KBM-7 (cell line): ENCODE data around the gene PTPN2.
A peak's percentile ranks its signal among the peaks of the same experiment; 100 is the strongest.
"Not testable (repeated sequence)": the region's sequence is repeated elsewhere in the genome, so short reads cannot be mapped to it uniquely, and the experiment has no call there.

Source experiments
- DNase-seq: peaks from one replicate; pipeline ENCODE4 v3.0.0-alpha.2; 2015
- in situ Hi-C: fragments of 300-500 bp; cut with MboI; formaldehyde crosslinking; loops from 2 replicates; pipeline ENCODE4 v1.14.3; 2020; ENCODE audit warnings: low sequenced_read_pairs, low pct_unique_long_range_greater_than_20kb, mixed read lengths

PTPN2 gene

DNA sequence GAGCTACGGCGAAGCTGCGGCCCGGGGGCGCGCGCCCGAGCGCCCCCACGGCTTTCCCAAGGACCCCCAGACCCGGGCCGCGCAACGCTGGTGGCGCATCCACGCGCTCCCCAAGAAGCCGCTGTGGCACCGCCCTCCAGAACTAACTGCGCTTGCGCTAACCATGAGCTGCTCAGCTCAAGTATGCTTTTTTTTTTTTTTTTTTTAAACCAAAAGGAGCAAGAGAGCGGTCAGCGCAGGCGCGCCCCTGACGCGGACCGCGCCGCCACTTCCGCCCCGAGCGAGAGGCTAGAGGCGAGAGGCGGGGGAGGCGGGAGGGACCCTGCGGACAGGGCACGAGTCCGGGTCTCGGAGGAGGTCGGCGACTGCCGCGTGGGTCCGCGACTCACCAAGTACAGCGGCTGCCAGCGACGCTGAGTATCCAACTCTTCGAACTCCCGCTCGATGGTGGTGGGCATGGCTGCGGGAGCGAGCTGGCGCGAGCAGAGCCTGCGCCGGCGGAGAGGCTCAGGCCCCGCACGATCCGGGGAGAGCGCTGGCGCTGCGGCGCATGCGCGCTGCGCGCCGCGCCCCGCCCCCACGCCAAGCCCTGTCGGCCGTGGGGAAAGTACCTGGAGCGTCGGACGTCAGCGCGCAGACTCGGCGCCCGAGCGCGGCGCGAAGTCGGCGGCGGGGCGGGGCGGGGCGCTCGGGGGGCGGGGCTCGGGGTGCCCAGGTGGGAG is at the start of gene PTPN2:
PTPN2 (minus strand) TSS at position 554 of the 722 bp plus-strand sequence; CDS start at position 458, 96 bp downstream.
- in situ Hi-C loops = no loop called here
- DNase-seq = peak; percentile 98

DNA sequence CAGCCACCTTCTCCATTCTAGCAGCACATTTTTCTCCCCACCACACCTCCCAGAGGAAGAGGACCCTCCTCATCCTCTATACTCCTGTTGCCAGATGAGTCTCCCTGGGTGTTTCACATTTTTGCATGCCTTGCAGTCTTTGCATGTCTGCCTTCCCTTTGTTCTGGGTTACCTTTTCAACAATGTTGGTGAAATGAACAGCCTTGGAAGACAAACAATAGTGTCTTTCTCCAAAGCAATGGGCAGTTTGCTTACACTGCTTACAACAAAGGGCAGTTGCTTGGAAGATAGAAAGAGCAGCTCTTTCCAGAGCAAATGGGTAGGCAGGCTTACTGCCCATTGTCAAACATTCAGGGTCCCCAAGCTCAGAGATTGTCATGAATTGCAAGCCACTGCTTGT is 49.3 kb upstream of the PTPN2 start:
- in situ Hi-C loops = loop anchor here (10.0 to 25.0 kb wide), 2 partner anchors 199 to 521 kb away; partner anchors contain the start of gene PRELID3A
- DNase-seq = no peak

DNA sequence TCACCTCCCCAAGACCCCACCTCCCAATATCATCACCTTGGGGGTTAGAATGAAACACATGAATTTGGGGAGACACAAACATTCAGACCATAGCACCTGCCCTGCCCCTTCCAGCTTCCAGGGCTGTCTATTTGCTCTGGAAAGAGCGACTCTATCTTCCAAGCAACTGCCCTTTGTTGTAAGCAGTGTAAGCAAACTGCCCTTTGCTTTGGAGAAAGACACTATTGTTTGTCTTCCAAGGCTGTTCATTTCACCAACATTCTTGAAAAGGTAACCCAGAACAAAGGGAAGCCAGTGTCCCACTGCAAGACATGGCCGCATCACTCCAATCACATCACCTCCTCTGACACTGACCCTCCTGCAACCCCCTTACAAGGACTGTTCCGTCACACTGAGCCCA is 46.9 kb upstream of the PTPN2 start:
- DNase-seq = no peak
- in situ Hi-C loops = loop anchor here (10.0 to 25.0 kb wide), 2 partner anchors 196 to 519 kb away; partner anchors contain the start of gene PRELID3A

DNA sequence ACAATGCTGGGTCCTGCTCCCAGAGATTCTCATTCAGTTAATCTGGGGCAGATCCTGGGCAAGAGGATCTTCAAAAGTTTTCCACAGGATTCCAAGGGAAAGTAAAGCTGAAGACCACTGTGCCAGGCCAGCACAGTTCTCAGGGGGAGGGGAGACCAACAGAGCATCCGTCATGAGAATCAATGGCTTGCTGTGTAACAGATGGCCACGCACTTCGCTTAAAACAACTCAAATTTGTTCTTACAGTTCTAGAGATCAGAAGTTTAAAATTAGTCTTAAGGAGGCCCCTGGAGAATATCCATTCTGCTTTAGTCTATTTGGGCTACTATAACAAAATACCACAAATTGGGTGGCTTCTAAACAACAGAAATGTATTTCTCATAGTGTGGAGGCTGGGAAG is 46.3 kb upstream of the PTPN2 start:
- DNase-seq = no peak
- in situ Hi-C loops = loop anchor here (10.0 to 25.0 kb wide), 2 partner anchors 196 to 518 kb away; partner anchors contain the start of gene PRELID3A

DNA sequence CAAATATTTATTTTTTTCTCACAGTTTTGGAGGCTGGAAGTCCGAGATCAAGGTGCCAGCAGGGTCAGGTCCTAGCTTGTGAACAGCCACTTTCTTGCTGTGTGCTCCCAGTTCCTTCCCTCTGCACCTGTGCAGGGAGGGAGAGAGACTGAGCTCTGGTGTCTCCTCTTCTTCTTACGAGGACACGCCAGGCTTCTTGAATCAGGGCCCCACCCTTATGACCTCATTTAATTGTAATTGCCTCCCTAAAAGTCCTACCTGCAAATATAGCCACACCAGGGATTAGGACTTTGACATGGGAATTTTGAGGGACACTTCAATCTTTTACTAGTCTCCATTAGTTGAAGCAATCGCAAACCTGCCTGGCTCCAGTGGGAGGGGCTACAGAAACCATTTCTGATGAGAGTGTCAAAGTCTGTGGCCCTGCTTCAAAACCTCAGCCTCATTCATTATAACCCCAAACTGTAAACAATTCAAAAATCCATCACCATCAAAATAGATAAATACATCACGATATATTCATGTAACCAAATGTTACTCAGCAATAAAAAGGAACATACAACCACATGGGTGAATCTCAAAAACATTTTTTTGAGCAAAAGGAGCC is 45.5 kb upstream of the PTPN2 start:
- in situ Hi-C loops = loop anchor here (10.0 to 25.0 kb wide), 2 partner anchors 195 to 517 kb away; partner anchors contain the start of gene PRELID3A

DNA sequence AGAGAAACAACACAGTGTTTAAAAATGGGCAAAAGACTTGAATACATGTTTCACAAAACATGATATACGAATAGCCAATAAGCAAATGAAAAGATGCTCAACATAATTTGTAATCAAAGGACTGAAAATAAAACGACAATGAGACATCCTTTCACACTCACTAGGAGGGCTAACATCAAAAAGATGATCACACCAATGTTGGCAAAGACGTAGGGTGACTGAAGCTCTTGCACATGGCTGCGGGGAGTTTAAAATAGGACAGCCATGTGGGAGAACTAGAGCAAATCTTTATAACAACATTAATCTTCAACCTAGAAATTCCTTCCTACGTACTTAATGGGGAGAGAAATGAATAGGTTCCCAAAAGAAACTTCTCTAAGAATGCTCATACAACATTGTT is 44.6 kb upstream of the PTPN2 start:
- no peak for DNase-seq
- in situ Hi-C loops = loop anchor here (25.0 kb wide), 1 partner anchor 516 kb away; the partner anchor contains the start of gene PRELID3A

More for the DNA sequence above, 45.5 kb upstream of the PTPN2 start:
- no peak for DNase-seq

DNA sequence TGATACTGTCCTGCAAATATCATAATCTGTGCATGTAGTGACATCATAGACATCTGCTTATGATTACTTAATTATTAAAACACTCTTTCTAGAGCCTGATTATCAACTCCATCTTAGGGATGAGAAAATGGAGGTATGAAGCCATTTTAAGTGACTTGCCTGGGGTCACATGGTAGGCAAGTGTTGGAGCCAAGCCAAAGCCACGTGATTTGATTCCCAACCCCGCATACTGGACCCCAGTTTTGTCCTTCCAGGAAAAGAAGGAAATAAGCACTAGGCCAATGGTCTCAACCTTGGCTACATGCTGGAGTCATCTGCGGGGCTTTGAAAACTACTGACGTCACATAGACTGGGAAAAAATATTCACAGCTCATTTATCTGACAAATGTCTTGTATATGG is 44.2 kb upstream of the PTPN2 start:
- no peak for DNase-seq
- in situ Hi-C loops = loop anchor here (25.0 kb wide), 1 partner anchor 516 kb away; the partner anchor contains the start of gene PRELID3A

DNA sequence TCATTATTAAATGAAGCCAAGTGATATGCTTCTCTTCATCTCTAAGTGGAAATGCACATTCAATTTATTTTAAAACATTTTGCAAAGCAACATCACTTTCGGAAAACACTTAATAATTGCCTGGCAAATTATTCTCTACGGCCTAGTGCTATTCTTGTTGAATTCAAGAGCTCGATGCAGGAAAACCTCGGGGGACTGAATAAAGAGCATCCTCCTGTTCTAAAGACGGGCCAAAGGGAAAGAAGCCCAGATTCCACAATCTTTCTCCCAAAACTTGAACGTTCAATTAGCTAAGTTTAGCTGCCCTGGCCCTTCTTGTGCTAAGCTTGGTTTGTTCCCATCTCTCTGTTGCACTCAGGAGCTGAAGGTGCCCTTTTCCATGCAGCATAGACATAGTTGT is 40.6 kb upstream of the PTPN2 start:
- in situ Hi-C loops = loop anchor here (25.0 kb wide), 1 partner anchor 512 kb away; the partner anchor contains the start of gene PRELID3A
- no peak for DNase-seq

DNA sequence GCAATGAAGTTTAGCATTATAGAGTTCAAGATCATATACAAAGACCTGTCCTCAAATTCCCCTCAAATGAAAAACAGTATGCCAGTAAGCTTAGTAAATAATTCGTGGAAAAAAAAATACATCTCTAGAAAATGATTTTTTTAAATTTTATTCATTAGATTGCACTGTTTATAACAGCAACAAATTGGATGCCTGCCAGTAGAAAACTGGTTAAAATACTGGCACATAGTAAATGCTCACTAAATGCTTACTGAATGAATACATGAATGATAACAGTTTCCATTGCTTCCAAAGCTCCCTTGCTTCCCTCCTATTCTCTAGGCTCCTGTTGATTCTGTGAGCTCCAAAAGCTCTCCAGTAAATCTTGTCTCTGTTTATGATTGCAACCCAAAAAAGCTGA is 38.2 kb upstream of the PTPN2 start:
- in situ Hi-C loops = no loop called here
- no peak for DNase-seq

DNA sequence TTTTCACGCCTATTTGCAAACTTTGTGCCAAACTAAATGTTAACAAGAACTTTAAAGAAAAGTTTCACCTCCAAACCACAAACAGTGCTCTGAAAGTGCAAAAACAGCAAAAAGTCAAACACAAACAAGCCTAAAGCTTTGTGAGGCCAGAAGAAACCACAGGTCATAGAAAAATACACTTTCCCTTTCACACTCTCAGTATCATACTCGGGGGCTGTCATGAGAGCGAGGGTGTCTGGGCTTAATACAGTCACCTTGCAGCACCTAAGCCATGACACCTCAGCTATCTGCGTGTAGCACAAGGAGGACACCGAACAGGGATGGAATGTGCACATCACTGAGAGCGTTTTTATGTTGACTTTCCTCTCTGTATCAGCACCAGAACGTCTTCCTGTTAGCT is 37.1 kb upstream of the PTPN2 start:
- in situ Hi-C loops = no loop called here
- no peak for DNase-seq

DNA sequence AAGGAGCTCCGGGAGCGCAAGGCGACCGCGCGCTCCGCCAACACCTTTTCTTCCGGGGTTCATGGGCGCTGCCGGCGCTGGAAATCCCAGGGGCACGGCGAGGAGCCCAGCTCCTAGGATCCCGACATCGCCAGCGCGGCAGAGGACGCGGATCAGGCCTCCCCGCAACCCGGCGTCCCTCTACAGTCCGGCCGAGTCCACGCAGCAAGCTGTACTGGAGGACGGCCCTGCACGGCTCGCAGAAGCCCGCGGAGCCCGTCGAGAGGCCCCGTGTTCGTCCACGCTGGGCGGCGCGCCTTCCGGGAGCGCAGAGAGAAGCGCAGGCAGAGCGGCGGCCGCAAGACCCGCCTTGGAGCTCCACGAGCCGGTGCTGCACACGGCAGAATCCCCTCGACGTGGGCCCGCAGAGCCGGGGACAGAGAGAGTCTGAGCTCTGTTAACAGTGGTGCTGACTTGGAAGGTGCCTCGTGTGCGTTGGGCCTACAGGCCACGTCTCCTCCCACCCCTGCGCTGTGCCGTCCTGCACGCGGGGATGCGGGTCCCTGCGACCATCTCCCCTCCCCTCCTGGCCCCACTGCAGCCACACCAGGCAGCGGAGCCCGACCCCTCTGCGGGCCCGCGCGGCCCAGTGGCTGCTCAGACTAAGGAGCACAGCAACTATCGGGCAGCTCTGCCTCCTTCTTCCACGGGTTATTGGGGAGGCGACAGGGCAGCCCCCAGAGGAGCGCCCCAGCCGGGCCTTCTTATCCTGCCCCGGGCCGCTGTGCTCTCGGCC is 28.1 kb upstream of the PTPN2 start:
- DNase-seq = no peak
- in situ Hi-C loops = no loop called here

DNA sequence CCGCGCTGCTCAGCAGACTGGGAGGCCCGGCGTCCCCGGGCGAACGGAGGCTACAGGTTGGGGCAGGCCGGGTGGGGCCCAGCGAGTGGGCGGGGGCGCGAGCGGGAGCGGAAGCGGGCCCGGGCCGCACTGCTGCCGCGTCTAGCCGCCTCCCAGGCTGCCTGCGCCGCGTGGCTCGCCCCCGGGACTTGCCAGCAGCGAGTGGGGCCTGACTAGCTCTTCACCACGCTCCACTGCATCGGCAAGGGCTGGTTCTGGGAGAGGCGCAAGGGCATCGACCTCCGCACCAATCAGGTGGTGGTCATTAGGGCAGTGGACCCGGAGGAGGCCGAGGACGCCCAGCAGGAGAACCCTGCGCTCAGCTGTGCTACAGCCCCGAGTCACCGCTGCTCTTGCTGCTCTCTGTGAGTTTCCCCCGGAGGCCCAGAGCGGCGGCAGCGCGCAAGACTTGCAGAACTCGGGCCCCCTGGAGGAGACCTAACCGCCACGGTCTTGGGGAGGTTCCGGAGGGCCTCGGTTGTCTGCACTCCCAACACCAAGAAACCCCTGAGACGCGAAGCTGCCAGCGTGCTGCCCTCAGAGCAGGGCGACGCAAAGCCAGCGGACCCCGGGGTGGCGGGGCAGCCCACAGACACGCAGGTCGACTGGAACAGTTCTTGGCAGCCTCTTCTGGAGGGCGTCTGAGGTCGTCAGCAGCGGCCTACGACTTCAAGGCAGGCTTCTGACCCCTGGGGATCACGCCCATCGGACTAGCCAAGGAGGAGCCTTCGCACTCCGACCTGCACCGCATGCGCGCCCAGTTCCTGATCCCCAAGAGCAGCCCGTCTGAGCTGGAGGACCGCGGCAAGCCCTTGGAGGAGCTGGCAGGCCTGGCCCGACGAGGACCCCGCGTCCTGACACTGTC is 27.2 kb upstream of the PTPN2 start:
- in situ Hi-C loops = no loop called here
- no peak for DNase-seq

DNA sequence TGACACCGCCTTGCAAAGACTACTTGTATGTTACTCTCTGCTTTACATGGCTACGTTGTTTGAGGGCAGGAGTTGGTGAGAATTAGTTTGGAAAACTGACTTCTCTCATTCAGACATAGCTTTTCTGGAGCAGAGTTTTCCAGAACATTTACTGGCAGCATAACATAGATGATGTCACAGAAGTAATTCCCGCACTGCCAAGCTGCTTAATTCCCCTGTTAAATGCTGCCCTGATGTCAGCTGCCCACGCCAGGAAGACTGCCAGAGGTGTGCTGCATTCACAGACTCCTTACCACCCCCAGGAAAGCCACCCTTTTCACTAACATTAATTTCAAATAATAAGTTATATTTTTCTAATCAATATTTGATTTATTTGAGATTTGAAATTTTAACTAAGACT is 24.7 kb upstream of the PTPN2 start:
- in situ Hi-C loops = no loop called here
- no peak for DNase-seq

DNA sequence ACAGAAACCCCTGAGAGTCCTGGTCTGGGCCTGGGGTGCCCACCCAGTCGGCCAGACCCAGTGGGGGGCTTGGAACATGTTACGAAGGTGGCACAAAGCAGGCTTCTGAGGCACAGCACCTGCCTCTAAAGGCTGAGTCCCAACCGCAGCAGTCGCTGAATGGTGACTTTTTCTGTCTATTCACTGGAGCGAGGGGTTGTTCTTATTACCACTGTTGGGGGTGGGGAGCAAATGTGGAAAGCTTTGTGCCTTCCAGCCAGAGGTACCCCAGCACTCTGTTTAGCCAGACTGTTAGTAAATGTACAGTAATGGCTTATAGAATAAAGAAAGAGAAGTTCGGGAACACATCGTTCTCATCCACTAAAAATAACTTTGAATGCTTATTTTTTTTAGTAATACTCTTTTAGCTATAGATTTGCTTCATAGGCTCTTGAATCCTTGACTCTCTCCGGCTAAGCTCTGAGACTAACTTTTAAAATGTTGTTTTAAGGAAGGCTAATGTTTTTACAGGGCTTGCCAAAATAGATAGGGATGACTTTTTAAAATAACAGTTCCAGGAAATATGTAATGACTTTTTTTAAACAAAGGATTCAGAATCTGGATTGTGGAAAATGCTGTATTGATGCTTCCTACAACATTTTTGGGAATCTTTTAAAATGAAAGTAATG is 23.4 kb upstream of the PTPN2 start:
- in situ Hi-C loops = no loop called here
- DNase-seq = no peak

DNA sequence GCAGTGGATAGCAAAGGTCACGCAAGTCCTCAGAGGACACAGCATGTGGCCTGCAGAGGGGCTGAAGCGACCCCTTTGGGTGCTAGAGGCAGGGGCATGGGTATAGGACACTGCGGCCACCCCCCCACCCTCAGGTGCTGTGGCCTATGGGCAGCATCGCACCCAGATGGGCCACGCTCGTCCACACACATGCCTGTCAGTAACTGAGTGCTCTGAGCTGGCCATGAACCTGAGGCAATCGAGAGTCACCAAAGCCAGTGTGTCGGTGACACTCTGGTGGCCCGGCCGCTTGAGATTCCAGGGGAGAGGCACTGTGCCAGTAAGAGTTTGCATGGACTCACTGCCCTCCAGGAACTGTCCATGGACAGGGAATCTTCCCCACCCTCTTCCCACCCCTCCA is 22.7 kb upstream of the PTPN2 start:
- DNase-seq = no peak
- in situ Hi-C loops = no loop called here

DNA sequence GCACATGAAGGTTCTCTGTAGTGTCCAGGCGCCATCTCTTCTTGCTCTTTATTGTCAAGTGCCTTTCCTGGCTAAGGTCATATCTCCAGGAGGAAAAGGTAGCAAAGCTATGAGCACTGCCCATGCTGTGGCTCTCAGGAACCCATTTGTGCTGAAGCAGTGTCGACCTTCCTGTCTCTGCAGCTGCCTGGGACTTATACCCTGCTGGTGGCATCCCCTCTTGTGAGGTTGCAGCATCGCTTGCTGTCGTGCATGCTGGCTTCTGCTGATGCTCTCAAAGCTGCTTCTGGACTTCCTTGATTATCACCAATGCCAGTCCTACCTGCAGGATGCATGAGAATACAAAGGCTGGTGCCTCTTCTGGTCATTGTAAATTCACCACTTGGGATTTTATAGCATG is 22.1 kb upstream of the PTPN2 start:
- in situ Hi-C loops = no loop called here
- DNase-seq = no peak

DNA sequence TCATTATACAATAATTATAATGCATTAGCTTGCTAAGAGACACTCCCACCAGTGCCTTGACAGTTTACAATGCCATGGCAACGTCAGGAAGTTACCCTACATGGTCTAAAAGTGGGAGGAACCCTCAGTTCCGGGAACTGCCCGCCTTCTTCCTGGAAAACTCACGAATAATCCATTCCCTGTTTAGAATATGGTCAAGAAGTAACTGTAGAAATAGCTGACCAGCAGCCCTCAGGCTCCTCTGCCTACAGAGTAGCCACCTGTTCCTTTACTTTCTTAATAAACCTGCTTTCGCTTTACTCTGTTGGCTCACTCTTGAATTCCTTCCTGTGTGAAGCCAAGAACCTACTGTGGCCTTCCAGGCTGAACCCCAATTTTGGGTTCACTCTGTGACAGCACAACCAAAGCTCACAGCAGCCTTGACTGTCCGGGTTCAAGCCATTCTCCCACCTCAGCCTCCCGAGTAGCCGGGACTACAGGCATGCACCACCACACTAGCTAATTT is 20.0 kb upstream of the PTPN2 start:
- peak; percentile 75 for DNase-seq
- in situ Hi-C loops = no loop called here

DNA sequence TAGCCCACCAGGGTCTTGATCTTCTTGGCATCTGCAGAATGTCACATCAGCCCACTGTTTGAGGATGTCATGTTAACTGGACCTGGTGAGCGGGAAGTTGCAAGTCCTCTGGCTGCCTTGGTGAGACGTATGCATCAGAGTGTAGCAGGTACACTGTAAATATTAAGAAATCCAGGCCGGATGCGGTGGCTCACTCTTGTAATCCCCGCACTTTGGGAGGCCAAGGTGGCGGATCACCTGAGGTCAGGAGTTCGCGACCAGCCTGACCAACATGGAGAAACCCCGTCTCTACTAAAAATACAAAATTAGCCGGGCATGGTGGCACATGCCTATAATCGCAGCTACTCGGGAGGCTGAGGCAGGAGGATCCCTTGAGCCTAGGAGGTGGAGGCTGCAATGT is 17.2 kb upstream of the PTPN2 start:
- in situ Hi-C loops = not testable (repeated sequence)

More for the DNA sequence above, 17.2 kb upstream of the PTPN2 start:
- not testable (repeated sequence) for DNase-seq
